ENCODE results near the gene COL4A2.

COL4A2 gene

GRCh38 chr13:110346661-110347067 is 39.6 kb downstream of the COL4A2 start:
- Mint-ChIP-seq H3K4me3 (no peak overlapping the region), H3K27ac (no peak overlapping the region), H3K4me1 (peaks cover under 1 to 3% of the 10 kb centered on the region in 2 donors), H3K9me3 (no peaks in the 10 kb centered on the region), H3K27me3 (peaks cover 11 to 19% of the 10 kb centered on the region in 2 donors), H3K36me3 (no peaks in the 10 kb centered on the region)
- no peak for DNase-seq
- ATAC-seq (replicated peaks), result no peak

GRCh38 chr13:110347088-110347487 is 40.0 kb downstream of the COL4A2 start:
- Mint-ChIP-seq H3K4me1 (no peaks in the 10 kb centered on the region), H3K27ac (no peak overlapping the region), H3K4me3 (no peak overlapping the region), H3K27me3 (peaks cover 10 to 19% of the 10 kb centered on the region in 2 donors), H3K9me3 (no peaks in the 10 kb centered on the region), H3K36me3 (no peaks in the 10 kb centered on the region)
- DNase-seq, result no peak
- no peak for ATAC-seq (replicated peaks)

DNA sequence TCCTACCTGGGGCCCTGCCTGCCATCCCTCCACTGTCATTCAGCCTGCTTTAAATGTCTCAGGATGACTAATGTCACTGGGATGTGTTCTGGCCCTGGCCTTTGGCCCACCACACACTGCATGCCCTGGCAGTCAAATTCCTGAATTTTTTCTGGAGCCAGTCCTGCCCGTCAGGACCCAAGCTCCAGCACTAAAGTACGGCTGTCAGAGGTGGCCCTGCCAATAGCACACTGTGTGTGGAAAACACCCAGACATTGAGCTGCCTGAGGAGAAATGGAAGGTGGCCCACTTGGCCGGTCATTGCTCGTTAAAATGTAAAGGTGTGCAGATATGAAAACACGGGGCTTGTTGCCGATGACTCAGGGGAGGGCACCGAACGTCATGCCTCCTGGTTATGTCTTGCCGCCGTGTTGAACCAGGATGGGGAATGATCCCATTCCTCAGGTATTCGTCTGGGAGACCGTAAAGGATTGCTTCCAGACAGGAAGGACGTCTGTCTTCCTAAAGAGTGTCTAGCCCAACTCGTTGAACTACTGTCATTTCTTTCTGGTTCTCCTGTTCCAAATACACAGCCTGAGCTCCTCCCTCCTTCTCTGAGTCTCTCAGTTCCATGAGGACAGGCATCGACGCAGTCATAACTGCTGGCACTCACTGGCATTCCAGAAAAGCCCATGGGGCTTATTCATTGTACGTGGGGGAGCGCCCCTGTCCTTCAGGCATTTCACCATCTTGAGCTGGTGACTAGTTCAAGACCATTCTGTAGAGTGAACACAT is 40.6 kb downstream of the COL4A2 start:
- no peak overlapping the region for H3K4me3 Mint-ChIP-seq
- H3K36me3 Mint-ChIP-seq, result no peaks in the 10 kb centered on the region
- no peaks in the 10 kb centered on the region for H3K4me1 Mint-ChIP-seq
- peaks cover 10 to 19% of the 10 kb centered on the region in 2 donors for H3K27me3 Mint-ChIP-seq
- H3K9me3 Mint-ChIP-seq, result no peaks in the 10 kb centered on the region
- DNase-seq (no peak), ATAC-seq (replicated peaks) (no peak)
- no peak overlapping the region for H3K27ac Mint-ChIP-seq

GRCh38 chr13:110348309-110349105 is 41.4 kb downstream of the COL4A2 start:
- Mint-ChIP-seq H3K9me3 (no peaks in the 10 kb centered on the region), H3K4me1 (no peaks in the 10 kb centered on the region), H3K27me3 (peaks cover 10 to 25% of the 10 kb centered on the region in 2 donors)

DNA sequence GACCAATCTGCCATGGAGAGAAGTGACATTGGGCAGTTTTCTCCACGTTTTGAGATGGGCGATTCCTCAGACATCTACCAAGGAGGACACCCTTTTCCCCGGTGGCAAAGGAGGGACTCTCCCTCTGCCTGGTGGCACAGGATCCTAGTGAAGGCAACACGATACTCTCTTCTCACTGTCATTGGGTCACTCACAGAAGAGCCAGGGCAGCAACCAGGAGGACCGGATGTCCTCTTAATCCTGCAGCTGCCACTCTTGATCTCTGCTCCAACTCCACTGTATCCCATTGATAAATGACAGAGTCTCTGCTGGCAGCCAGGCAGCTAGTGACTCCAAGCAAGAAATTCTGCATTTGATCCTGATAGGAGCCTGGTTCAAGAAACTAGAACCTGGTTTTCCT is 42.2 kb downstream of the COL4A2 start:
- ATAC-seq (replicated peaks), result no peak
- Mint-ChIP-seq H3K27me3 (peaks cover 10 to 25% of the 10 kb centered on the region in 2 donors), H3K9me3 (no peaks in the 10 kb centered on the region), H3K27ac (no peak overlapping the region), H3K4me3 (no peak overlapping the region), H3K4me1 (no peaks in the 10 kb centered on the region), H3K36me3 (no peaks in the 10 kb centered on the region)
- DNase-seq, result no peak

More at GRCh38 chr13:110348309-110349105, 41.4 kb downstream of the COL4A2 start:
- ATAC-seq (replicated peaks) (no peak), DNase-seq (no peak)
- Mint-ChIP-seq H3K4me3 (no peak overlapping the region), H3K27ac (no peak overlapping the region), H3K36me3 (no peaks in the 10 kb centered on the region)

DNA sequence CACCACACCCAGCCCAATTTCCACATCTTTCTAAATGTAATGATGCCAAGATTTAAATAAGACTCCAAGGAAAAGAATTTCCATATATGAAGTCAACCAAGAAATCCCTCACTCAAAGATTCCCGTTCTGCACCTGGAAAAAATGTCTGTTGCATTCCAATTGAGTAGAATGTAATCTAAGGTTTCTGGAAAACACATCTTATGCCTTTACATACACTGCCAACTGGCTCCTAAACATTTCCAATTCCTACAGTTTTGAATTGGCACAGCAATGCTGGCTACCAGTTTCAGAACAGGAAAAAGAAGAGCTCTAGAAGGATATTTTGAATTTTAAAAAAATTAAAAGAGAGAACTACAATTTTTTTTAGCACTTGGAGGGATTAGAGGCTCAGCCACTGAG is 43.0 kb downstream of the COL4A2 start:
- Mint-ChIP-seq H3K36me3 (peaks cover 0 to under 1% of the 10 kb centered on the region in 2 donors), H3K27me3 (peaks cover 14 to 30% of the 10 kb centered on the region in 2 donors), H3K27ac (no peak overlapping the region), H3K4me1 (peaks cover 3 to 6% of the 10 kb centered on the region in 2 donors), H3K9me3 (no peaks in the 10 kb centered on the region), H3K4me3 (no peak overlapping the region)
- DNase-seq (no peak), ATAC-seq (replicated peaks) (no peak)

DNA sequence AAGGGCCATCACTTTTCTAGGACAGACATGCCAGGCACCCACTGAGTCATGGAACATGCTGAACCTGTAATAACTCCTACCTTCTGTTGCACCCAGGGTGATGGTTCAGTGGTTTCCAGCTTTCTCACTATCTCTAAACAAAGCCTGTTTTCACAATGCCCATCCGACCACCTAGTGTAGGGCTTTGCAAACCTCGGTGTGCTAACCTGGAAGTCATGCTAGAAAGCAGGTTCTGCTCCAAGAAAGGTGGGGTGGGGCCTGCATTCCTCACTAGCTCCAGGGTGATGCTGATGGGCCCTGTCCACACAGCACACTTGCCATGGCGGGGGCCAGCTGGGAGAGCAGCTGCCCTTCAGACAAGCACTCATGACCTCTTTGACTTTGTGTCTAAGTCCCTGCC is 43.4 kb downstream of the COL4A2 start:
- ATAC-seq (replicated peaks), result no peak

GRCh38 chr13:110351636-110352420 is 44.7 kb downstream of the COL4A2 start:
- no peak for DNase-seq
- H3K4me3 Mint-ChIP-seq, result no peak overlapping the region
- no peak overlapping the region for H3K27ac Mint-ChIP-seq
- peaks cover 4 to 9% of the 10 kb centered on the region in 2 donors for H3K4me1 Mint-ChIP-seq
- H3K27me3 Mint-ChIP-seq, result peaks cover 12 to 36% of the 10 kb centered on the region in 2 donors
- ATAC-seq (replicated peaks), result no peak
- H3K36me3 Mint-ChIP-seq, result peaks cover 0 to 1% of the 10 kb centered on the region in 2 donors
- H3K9me3 Mint-ChIP-seq, result no peaks in the 10 kb centered on the region

More for the DNA sequence above, 43.4 kb downstream of the COL4A2 start:
- DNase-seq, result no peak
- Mint-ChIP-seq H3K36me3 (peaks cover 0 to 1% of the 10 kb centered on the region in 2 donors), H3K4me1 (peaks cover 4 to 9% of the 10 kb centered on the region in 2 donors), H3K27me3 (peaks cover 16 to 32% of the 10 kb centered on the region in 2 donors), H3K9me3 (no peaks in the 10 kb centered on the region), H3K4me3 (no peak overlapping the region), H3K27ac (no peak overlapping the region)

DNA sequence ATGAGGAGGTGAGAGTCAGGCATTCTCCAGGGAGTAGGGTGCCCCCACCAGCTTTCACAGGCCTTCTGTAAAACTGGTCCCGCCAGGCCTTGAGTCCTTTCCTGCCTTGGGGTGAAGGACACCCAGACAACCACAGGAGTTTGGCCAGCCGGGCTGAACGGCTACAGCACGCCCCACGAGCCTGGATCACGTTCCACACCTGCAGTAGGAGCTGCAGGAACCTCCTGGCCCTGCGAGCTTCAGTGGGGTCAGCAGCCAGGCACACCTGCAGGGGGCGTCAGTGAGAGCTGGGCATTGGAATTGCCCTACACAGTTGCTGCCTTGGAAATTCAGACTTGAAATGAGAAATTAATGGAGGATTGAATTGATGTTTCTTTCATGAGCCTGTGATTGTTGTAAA is 45.7 kb downstream of the COL4A2 start:
- no peak overlapping the region for H3K4me3 Mint-ChIP-seq
- H3K4me1 Mint-ChIP-seq, result peaks cover 4 to 9% of the 10 kb centered on the region in 2 donors
- ATAC-seq (replicated peaks) (no peak), DNase-seq (no peak)
- no peak overlapping the region for H3K27ac Mint-ChIP-seq
- peaks cover 12 to 30% of the 10 kb centered on the region in 2 donors for H3K27me3 Mint-ChIP-seq
- H3K9me3 Mint-ChIP-seq, result no peaks in the 10 kb centered on the region
- H3K36me3 Mint-ChIP-seq, result peaks cover 0 to 1% of the 10 kb centered on the region in 2 donors

DNA sequence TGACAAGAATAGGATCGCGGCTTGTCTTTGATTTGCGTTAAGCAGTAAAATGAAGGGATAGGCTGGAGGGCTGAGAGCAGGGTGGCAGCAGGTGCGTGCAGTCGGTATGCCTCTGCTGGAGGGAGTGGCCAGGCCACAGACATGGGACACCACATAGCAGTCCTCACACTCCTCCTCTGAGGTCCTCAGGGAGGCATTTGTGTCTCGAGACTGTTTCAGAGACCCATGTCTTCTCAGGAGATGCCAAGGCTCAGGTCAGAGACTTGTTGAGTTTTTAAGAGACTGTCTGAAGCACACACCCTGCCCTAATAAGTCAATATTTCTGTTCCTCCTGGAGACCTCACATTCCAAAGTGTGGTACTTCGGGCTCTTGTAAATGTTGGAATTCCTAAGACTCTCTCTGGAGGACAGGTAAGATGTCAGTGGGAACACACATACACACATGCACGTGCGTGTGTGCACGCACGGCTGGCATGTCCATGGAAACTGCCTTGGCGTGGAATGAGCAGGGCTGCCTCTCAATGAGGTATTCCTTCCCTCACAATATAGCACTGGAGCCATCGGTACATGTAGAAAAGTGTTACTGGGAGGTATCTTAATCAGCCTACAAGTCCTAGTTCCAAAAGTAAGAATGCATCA is 46.4 kb downstream of the COL4A2 start:
- H3K9me3 Mint-ChIP-seq, result no peaks in the 10 kb centered on the region

DNA sequence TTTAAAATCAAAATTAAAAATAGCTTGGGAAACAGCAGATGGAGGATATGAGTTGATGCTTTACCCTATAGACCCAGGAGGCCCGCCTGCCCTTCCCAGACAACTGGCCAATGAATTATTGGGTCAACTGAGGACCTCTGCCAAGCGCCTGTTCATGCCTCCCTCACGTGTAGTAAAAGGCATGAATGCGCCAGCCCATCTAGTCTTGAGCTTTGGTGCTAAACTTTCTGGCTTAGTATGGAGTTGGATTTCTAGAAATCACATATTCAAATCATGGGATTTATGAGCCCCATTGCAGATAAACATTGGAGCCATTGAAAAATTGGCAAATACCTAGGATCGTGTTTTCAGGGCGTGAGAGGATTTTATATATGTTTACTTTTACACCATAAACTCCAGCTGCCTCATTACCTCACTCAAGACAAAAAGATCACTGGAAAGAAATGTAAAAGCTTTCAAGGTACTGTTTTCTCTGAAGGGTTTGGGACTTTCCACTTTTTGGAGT is 47.1 kb downstream of the COL4A2 start:
- ATAC-seq (replicated peaks) (no peak), DNase-seq (no peak)
- Mint-ChIP-seq H3K4me3 (no peak overlapping the region), H3K4me1 (peaks cover 4 to 9% of the 10 kb centered on the region in 2 donors), H3K36me3 (peaks cover 0 to 1% of the 10 kb centered on the region in 2 donors), H3K9me3 (no peaks in the 10 kb centered on the region), H3K27me3 (peaks cover 12 to 26% of the 10 kb centered on the region in 2 donors), H3K27ac (no peak overlapping the region)

More for the DNA sequence above, 46.4 kb downstream of the COL4A2 start:
- peaks cover 4 to 9% of the 10 kb centered on the region in 2 donors for H3K4me1 Mint-ChIP-seq
- no peak overlapping the region for H3K27ac Mint-ChIP-seq
- peaks cover 12 to 26% of the 10 kb centered on the region in 2 donors for H3K27me3 Mint-ChIP-seq
- ATAC-seq (replicated peaks) (no peak), DNase-seq (no peak)
- peaks cover 0 to 1% of the 10 kb centered on the region in 2 donors for H3K36me3 Mint-ChIP-seq
- no peak overlapping the region for H3K4me3 Mint-ChIP-seq

GRCh38 chr13:110354715-110355473 is 47.8 kb downstream of the COL4A2 start:
- Mint-ChIP-seq H3K27me3 (peaks cover 12 to 26% of the 10 kb centered on the region in 2 donors), H3K4me3 (no peak overlapping the region), H3K36me3 (peaks cover 0 to 1% of the 10 kb centered on the region in 2 donors), H3K9me3 (no peaks in the 10 kb centered on the region), H3K27ac (no peak overlapping the region), H3K4me1 (peaks cover 4 to 9% of the 10 kb centered on the region in 2 donors)
- ATAC-seq (replicated peaks), result no peak
- no peak for DNase-seq

- H3K9me3 Mint-ChIP-seq, result no peaks in the 10 kb centered on the region
- H3K36me3 Mint-ChIP-seq, result peaks cover 0 to 1% of the 10 kb centered on the region in 2 donors
- H3K27me3 Mint-ChIP-seq, result peaks cover 11 to 21% of the 10 kb centered on the region in 2 donors
- no peak overlapping the region for H3K4me3 Mint-ChIP-seq
- no peak for DNase-seq
- H3K4me1 Mint-ChIP-seq, result peaks cover 4 to 9% of the 10 kb centered on the region in 2 donors
- H3K27ac Mint-ChIP-seq, result no peak overlapping the region
- ATAC-seq (replicated peaks), result no peak
Observed at GRCh38 chr13:110356362-110356761, 49.3 kb downstream of the COL4A2 start.
